DOHH2 (cell line): ENCODE measurements around the gene CHN2.

Experiments used
- H3F3A ChIP-seq: fragments of 200-600 bp; sonication (generic), shearing (Covaris generic); 2 replicates; pipeline ENCODE4 v1.6.0; 2016; ENCODE audit warnings: antibody characterized with exemption, mild to moderate bottlenecking; ENCODE audit not compliant: control insufficient read depth, insufficient read depth
- H3K27ac ChIP-seq: fragments of 200-600 bp; sonication (generic); 2 replicates; pipeline ENCODE4 v1.5.1; 2014; ENCODE audit warnings: low read depth, mild to moderate bottlenecking, low read length, moderate library complexity
- H3K27me3 ChIP-seq: fragments of 200-600 bp; sonication (generic); 2 replicates; pipeline ENCODE4 v1.6.1; 2014; ENCODE audit warnings: mild to moderate bottlenecking, low read length, mixed read lengths; ENCODE audit not compliant: control insufficient read depth
- H3K36me3 ChIP-seq: fragments of 200-600 bp; sonication (generic); 2 replicates; pipeline ENCODE4 v1.6.1; 2014; ENCODE audit warnings: mild to moderate bottlenecking, low read length, moderate library complexity, mixed read lengths; ENCODE audit not compliant: control insufficient read depth
- H3K4me1 ChIP-seq: fragments of 200-600 bp; sonication (generic); 2 replicates; pipeline ENCODE4 v1.6.1; 2014; ENCODE audit warnings: mild to moderate bottlenecking, low read length, mixed read lengths; ENCODE audit not compliant: control insufficient read depth
- H3K4me2 ChIP-seq: fragments of 200-600 bp; sonication (generic); 2 replicates; pipeline ENCODE4 v1.6.0; 2014; ENCODE audit warnings: mild to moderate bottlenecking, low read length, moderate library complexity
- H3K4me3 ChIP-seq: fragments of 200-600 bp; sonication (generic); 2 replicates; pipeline ENCODE4 v1.5.1; 2014; ENCODE audit warnings: mild to moderate bottlenecking, low read length, mixed read lengths
- H3K79me2 ChIP-seq: fragments of 200-600 bp; sonication (generic); 2 replicates; pipeline ENCODE4 v1.6.1; 2014; ENCODE audit warnings: mild to moderate bottlenecking, low read length, mixed read lengths; ENCODE audit not compliant: control insufficient read depth
- H3K9me2 ChIP-seq: fragments of 200-600 bp; sonication (generic); replicated peaks from 2 replicates; pipeline ENCODE4 v1.6.1; 2014; ENCODE audit warnings: mild to moderate bottlenecking, low read length, mixed read lengths; ENCODE audit not compliant: control insufficient read depth
- H3K9me3 ChIP-seq: fragments of 200-600 bp; sonication (generic); 2 replicates; pipeline ENCODE4 v1.6.1; 2014; ENCODE audit warnings: antibody characterized with exemption, low read length, mixed read lengths; ENCODE audit not compliant: control insufficient read depth, insufficient read depth
- H4K20me1 ChIP-seq: fragments of 200-600 bp; sonication (generic); 2 replicates; pipeline ENCODE4 v1.6.0; 2014; ENCODE audit warnings: low read depth, mild to moderate bottlenecking, antibody characterized with exemption, low read length, moderate library complexity; ENCODE audit not compliant: control insufficient read depth, insufficient read depth
- CTCF ChIP-seq: fragments of 200-600 bp; sonication (generic); IDR thresholded peaks from one replicate; pipeline ENCODE4 v1.5.1; 2014; ENCODE audit warnings: antibody characterized with exemption, mild to moderate bottlenecking, low read depth, low read length; ENCODE audit not compliant: poor library complexity, severe bottlenecking
- EZH2phosphoT487 ChIP-seq: fragments of 200-600 bp; sonication (generic); IDR thresholded peaks from 2 replicates; pipeline ENCODE4 v1.6.1; 2017; ENCODE audit warnings: borderline replicate concordance, mild to moderate bottlenecking, antibody characterized with exemption, low read length, moderate library complexity, mixed read lengths

Gene CHN2

GRCh38 chr7:29482056-29482455 lies 287.5 kb downstream of the CHN2 start:
- no peak overlapping the region for H3K27ac ChIP-seq
- H3K9me3 ChIP-seq: no peaks in the 10 kb centered on the region
- no peaks in the 10 kb centered on the region for H3K36me3 ChIP-seq
- H3K9me2 ChIP-seq: no peaks in the 10 kb centered on the region
- H3K4me3 ChIP-seq: no peak overlapping the region
- H3K27me3 ChIP-seq: no peaks in the 10 kb centered on the region
- H3K4me1 ChIP-seq: no peaks in the 10 kb centered on the region
- H3K4me2 ChIP-seq: no peak overlapping the region
- H3F3A ChIP-seq: no peaks in the 10 kb centered on the region
- H4K20me1 ChIP-seq: no peaks in the 10 kb centered on the region
- no peaks in the 10 kb centered on the region for H3K79me2 ChIP-seq
- TF ChIP-seq CTCF (no peak), EZH2phosphoT487 (no peak)

- no peak overlapping the region for H3K4me2 ChIP-seq
- H3K4me3 ChIP-seq: no peak overlapping the region
- H3K27me3 ChIP-seq: no peaks in the 10 kb centered on the region
- H3K9me3 ChIP-seq: no peaks in the 10 kb centered on the region
- H3K4me1 ChIP-seq: no peaks in the 10 kb centered on the region
- H4K20me1 ChIP-seq: no peaks in the 10 kb centered on the region
- TF ChIP-seq EZH2phosphoT487 (no peak), CTCF (no peak)
- no peaks in the 10 kb centered on the region for H3F3A ChIP-seq
- H3K27ac ChIP-seq: no peak overlapping the region
- H3K79me2 ChIP-seq: no peaks in the 10 kb centered on the region
- no peaks in the 10 kb centered on the region for H3K9me2 ChIP-seq
- H3K36me3 ChIP-seq: no peaks in the 10 kb centered on the region
These were observed 288.9 kb downstream of the CHN2 start for GRCh38 chr7:29483219-29484104.

GRCh38 chr7:29484280-29484679 lies 289.7 kb downstream of the CHN2 start:
- Histone ChIP-seq H3K4me2 (no peak overlapping the region), H3K4me1 (no peaks in the 10 kb centered on the region), H3K36me3 (no peaks in the 10 kb centered on the region), H3K79me2 (no peaks in the 10 kb centered on the region), H3K27ac (no peak overlapping the region), H3K9me3 (no peaks in the 10 kb centered on the region), H4K20me1 (no peaks in the 10 kb centered on the region), H3K9me2 (no peaks in the 10 kb centered on the region), H3F3A (no peaks in the 10 kb centered on the region), H3K27me3 (no peaks in the 10 kb centered on the region), H3K4me3 (no peak overlapping the region)
- TF ChIP-seq EZH2phosphoT487 (no peak), CTCF (no peak)
